Neural cell (in vitro differentiated cells): Measurements from ENCODE around the gene ANKRD33. TPM values are rescaled to one million over a fixed set of nuclear protein-coding genes. Genes with fewer than 3 reads are reported as not detected.

Experiments used
- H2AFZ ChIP-seq: fragments of 200-600, 300-800 bp; sonication (generic), shearing (Covaris generic); 2 replicates; pipeline ENCODE4 v1.6.0; 2014; ENCODE audit warnings: low read depth, mild to moderate bottlenecking, antibody characterized with exemption, low read length, moderate library complexity
- H3F3A ChIP-seq: fragments of 200-600 bp; shearing (Covaris generic); 2 replicates; pipeline ENCODE4 v1.6.1; 2016; ENCODE audit warnings: mild to moderate bottlenecking, moderate library complexity, mixed read lengths, antibody characterized with exemption, low read length; ENCODE audit not compliant: insufficient read depth, poor library complexity, severe bottlenecking
- H3K27ac ChIP-seq: fragments of 200-600, 300-800 bp; sonication (generic), shearing (Covaris generic); 2 replicates; pipeline ENCODE4 v1.5.1; 2014; ENCODE audit warnings: mild to moderate bottlenecking, low read length, moderate library complexity
- H3K27me3 ChIP-seq: fragments of 300-800, 200-600 bp; sonication (generic), shearing (Covaris generic); 2 replicates; pipeline ENCODE4 v1.6.0; 2014; ENCODE audit warnings: mild to moderate bottlenecking, low read depth, low read length, moderate library complexity; ENCODE audit not compliant: insufficient read depth
- H3K36me3 ChIP-seq: fragments of 300-800, 200-600 bp; sonication (generic), shearing (Covaris generic); 2 replicates; pipeline ENCODE4 v1.5.1; 2014; ENCODE audit warnings: mild to moderate bottlenecking, antibody characterized with exemption, low read length, moderate library complexity; ENCODE audit not compliant: insufficient read depth
- H3K4me2 ChIP-seq: fragments of 300-800, 200-600 bp; sonication (generic), shearing (Covaris generic); 2 replicates; pipeline ENCODE4 v1.6.0; 2014; ENCODE audit warnings: mild to moderate bottlenecking, low read length
- H3K4me3 ChIP-seq: fragments of 300-800, 200-600 bp; sonication (generic), shearing (Covaris generic); 2 replicates; pipeline ENCODE4 v1.5.1; 2014; ENCODE audit warnings: mild to moderate bottlenecking, low read length, moderate library complexity
- H3K79me2 ChIP-seq: fragments of 200-600 bp; shearing (Covaris generic); replicated peaks from 2 replicates; pipeline ENCODE4 v1.6.0; 2014; ENCODE audit warnings: mild to moderate bottlenecking, low read length, moderate library complexity; ENCODE audit not compliant: insufficient read depth
- H3K9ac ChIP-seq: fragments of 300-800, 200-600 bp; sonication (generic), shearing (Covaris generic); 2 replicates; pipeline ENCODE4 v1.6.1; 2016; ENCODE audit warnings: mild to moderate bottlenecking, low read length, mixed read lengths
- H3K9me2 ChIP-seq: fragments of 200-600 bp; shearing (Covaris generic); 2 replicates; pipeline ENCODE4 v1.6.1; 2016; ENCODE audit warnings: mild to moderate bottlenecking, low read length, mixed read lengths; ENCODE audit not compliant: insufficient read depth
- H3K9me3 ChIP-seq: fragments of 200-600, 300-800 bp; sonication (generic), shearing (Covaris generic); 2 replicates; pipeline ENCODE4 v1.6.1; 2016; ENCODE audit warnings: mild to moderate bottlenecking, mixed run types, low read length, moderate library complexity, mixed read lengths
- H4K20me1 ChIP-seq: fragments of 200-600 bp; shearing (Covaris generic); 2 replicates; pipeline ENCODE4 v1.6.1; 2016; ENCODE audit warnings: mild to moderate bottlenecking, mixed run types; ENCODE audit not compliant: insufficient read depth
- CTCF ChIP-seq: fragments of 450-650 bp; IDR thresholded peaks from 2 replicates; pipeline ENCODE4 v1.5.1; 2014; ENCODE audit warnings: antibody characterized with exemption, mild to moderate bottlenecking, moderate library complexity; ENCODE audit not compliant: poor library complexity, severe bottlenecking
- EP300 ChIP-seq: fragments of 450-650 bp; conservative IDR thresholded peaks from 2 replicates; pipeline ENCODE4 v1.6.1; 2014; ENCODE audit warnings: antibody characterized with exemption, mild to moderate bottlenecking, moderate library complexity; ENCODE audit not compliant: poor library complexity, severe bottlenecking
- EZH2 ChIP-seq: fragments of 200-600, 300-800 bp; shearing (Covaris generic), sonication (generic); IDR thresholded peaks from 2 replicates; pipeline ENCODE4 v1.6.1; 2014; ENCODE audit warnings: antibody characterized with exemption, low read length, borderline replicate concordance, mild to moderate bottlenecking; ENCODE audit not compliant: insufficient read depth, poor library complexity, severe bottlenecking
- MXI1 ChIP-seq: fragments of 450-650 bp; conservative IDR thresholded peaks from 2 replicates; pipeline ENCODE4 v1.6.1; 2014; ENCODE audit warnings: antibody characterized with exemption, mild to moderate bottlenecking; ENCODE audit not compliant: poor library complexity, severe bottlenecking
- POLR2AphosphoS5 ChIP-seq: IDR thresholded peaks from 2 replicates; pipeline ENCODE4 v1.6.1; 2012
- RAD21 ChIP-seq: fragments of 450-650 bp; conservative IDR thresholded peaks from 2 replicates; pipeline ENCODE4 v1.6.1; 2014; ENCODE audit warnings: antibody characterized with exemption, mild to moderate bottlenecking, moderate library complexity
- REST ChIP-seq: IDR thresholded peaks from 2 replicates; pipeline ENCODE4 v1.6.1; 2012; ENCODE audit warnings: borderline replicate concordance
- SMC3 ChIP-seq: fragments of 450-650 bp; conservative IDR thresholded peaks from 2 replicates; pipeline ENCODE4 v1.6.1; 2014; ENCODE audit warnings: antibody characterized with exemption, mild to moderate bottlenecking, moderate library complexity; ENCODE audit not compliant: poor library complexity
- TAF1 ChIP-seq: IDR thresholded peaks from 2 replicates; pipeline ENCODE4 v1.6.1; 2012; ENCODE audit warnings: low read depth
- polyA plus RNA-seq: library from polyadenylated mRNA; depleted of rRNA; stranded (reverse); fragments of >200 nt; gene quantifications from 2 replicates; pipeline ENCODE4 v1.2.3, GENCODE V29; 2014

ANKRD33 gene
- polyA plus RNA-seq, 1 donor from 2014 or later: not detected

GRCh38 chr12:51871126-51871525, 16.8 kb upstream of the ANKRD33 start:
- H3K27me3 ChIP-seq: peaks cover 16% of the 10 kb centered on the region
- H3K9me2 ChIP-seq: no peaks in the 10 kb centered on the region
- H3K36me3 ChIP-seq: no peaks in the 10 kb centered on the region
- H3K27ac ChIP-seq: no peak overlapping the region
- no peak overlapping the region for H3K4me3 ChIP-seq
- TF ChIP-seq CTCF (no peak), SMC3 (no peak), MXI1 (no peak), POLR2AphosphoS5 (no peak), TAF1 (no peak), REST (no peak), EP300 (no peak), EZH2 (no peak), RAD21 (no peak)
- H4K20me1 ChIP-seq: no peaks in the 10 kb centered on the region
- no peak overlapping the region for H3K4me2 ChIP-seq
- no peaks in the 10 kb centered on the region for H3K79me2 ChIP-seq
- H3F3A ChIP-seq: no peaks in the 10 kb centered on the region
- H3K9me3 ChIP-seq: no peaks in the 10 kb centered on the region
- no peak overlapping the region for H2AFZ ChIP-seq
- H3K9ac ChIP-seq: no peak overlapping the region

- no peaks in the 10 kb centered on the region for H3K9me2 ChIP-seq
- H4K20me1 ChIP-seq: no peaks in the 10 kb centered on the region
- peaks cover 16% of the 10 kb centered on the region for H3K27me3 ChIP-seq
- TF ChIP-seq MXI1: no peak
- no peak for TF ChIP-seq POLR2AphosphoS5
- no peak for TF ChIP-seq REST
- H3K79me2 ChIP-seq: no peaks in the 10 kb centered on the region
- no peak overlapping the region for H3K27ac ChIP-seq
- no peak overlapping the region for H2AFZ ChIP-seq
- no peak overlapping the region for H3K9ac ChIP-seq
- no peaks in the 10 kb centered on the region for H3F3A ChIP-seq
- no peaks in the 10 kb centered on the region for H3K9me3 ChIP-seq
- H3K36me3 ChIP-seq: no peaks in the 10 kb centered on the region
- no peak overlapping the region for H3K4me3 ChIP-seq
- H3K4me2 ChIP-seq: no peak overlapping the region
Observed at GRCh38 chr12:51871918-51872688, 15.8 kb upstream of the ANKRD33 start.
